Measurements from ENCODE around the gene TSPEAR. TPM values are rescaled to one million over a fixed set of nuclear protein-coding genes. Genes with fewer than 3 reads are reported as not detected.
A peak's percentile ranks its signal among the peaks of the same experiment; 100 is the strongest.

The TSPEAR gene
- total and polyA plus RNA-seq, 8 donors: 0.05 to 0.29 (median 0.12) TPM; not detected in 4

- Histone ChIP-seq H3K27ac (no peak overlapping the region), H3K4me3 (no peak overlapping the region), H3K9me3 (peaks cover 0 to 10% (median 8%) of the 10 kb centered on the region in 4 donors), H3K27me3 (peaks cover 0 to 22% (median 12%) of the 10 kb centered on the region in 3 donors), H3K4me1 (peaks cover 6 to 35% (median 24%) of the 10 kb centered on the region in 4 donors), H3K36me3 (peaks cover 0 to 9% (median 3%) of the 10 kb centered on the region in 4 donors)
- 92 to 94% (median 92%) methylated on average over 3 of the region's 3 CpGs for WGBS, 5 donors
- TF ChIP-seq POLR2A (IDR thresholded peaks at IDR 0.05) (no peak), CTCF (IDR thresholded peaks at IDR 0.05) (no peak), EP300 (IDR thresholded peaks at IDR 0.05) (no peak), POLR2AphosphoS5 (IDR thresholded peaks at IDR 0.05) (no peak)
- no peak for DNase-seq
- intact Hi-C loops (cut with DNase I; ENCODE audit: low total_unique reads): no loop called here
Observed at GRCh38 chr21:44453120-44453519, 258.3 kb downstream of the TSPEAR start.

GRCh38 chr21:44450999-44451398 lies 260.4 kb downstream of the TSPEAR start:
- H3K4me1 ChIP-seq: peaks cover 1 to 19% (median 8%) of the 10 kb centered on the region in 4 donors
- TF ChIP-seq CTCF (IDR thresholded peaks at IDR 0.05) (no peak), POLR2A (IDR thresholded peaks at IDR 0.05) (no peak), EP300 (IDR thresholded peaks at IDR 0.05) (no peak), POLR2AphosphoS5 (IDR thresholded peaks at IDR 0.05) (no peak)
- H3K27ac ChIP-seq: no peak overlapping the region
- 73 to 87% (median 83%) methylated on average over 14 of the region's 14 CpGs for WGBS, 5 donors
- intact Hi-C loops (cut with DNase I; ENCODE audit: low total_unique reads): no loop called here
- DNase-seq: no peak
- H3K27me3 ChIP-seq: peaks cover 0 to 22% (median 12%) of the 10 kb centered on the region in 3 donors
- H3K9me3 ChIP-seq: peaks cover 0 to 10% (median 8%) of the 10 kb centered on the region in 4 donors
- no peaks in the 10 kb centered on the region for H3K36me3 ChIP-seq
- H3K4me3 ChIP-seq: no peak overlapping the region

GRCh38 chr21:44450402-44450801 lies 261.0 kb downstream of the TSPEAR start:
- Histone ChIP-seq H3K9me3 (peaks cover 0 to 10% (median 8%) of the 10 kb centered on the region in 4 donors), H3K27ac (no peak overlapping the region), H3K36me3 (no peaks in the 10 kb centered on the region), H3K4me3 (no peak overlapping the region), H3K27me3 (peaks cover 0 to 22% (median 12%) of the 10 kb centered on the region in 3 donors), H3K4me1 (peaks cover 0 to 14% (median 3%) of the 10 kb centered on the region in 4 donors)
- TF ChIP-seq POLR2A (IDR thresholded peaks at IDR 0.05) (no peak), CTCF (IDR thresholded peaks at IDR 0.05) (no peak), POLR2AphosphoS5 (IDR thresholded peaks at IDR 0.05) (no peak), EP300 (IDR thresholded peaks at IDR 0.05) (no peak)
- no peak for DNase-seq
- intact Hi-C loops (cut with DNase I; ENCODE audit: low total_unique reads): no loop called here
- 72 to 81% (median 78%) methylated on average over 4 to 14 of the region's 14 CpGs for WGBS, 5 donors

GRCh38 chr21:44449473-44450363 lies 261.7 kb downstream of the TSPEAR start:
- WGBS, 5 donors: 50 to 65% (median 58%) methylated on average over 21 to 28 of the region's 28 CpGs
- TF ChIP-seq POLR2AphosphoS5 (IDR thresholded peaks at IDR 0.05) (no peak), EP300 (IDR thresholded peaks at IDR 0.05) (no peak), CTCF (IDR thresholded peaks at IDR 0.05) (no peak), POLR2A (IDR thresholded peaks at IDR 0.05) (no peak)
- Histone ChIP-seq H3K27me3 (peaks cover 0 to 22% (median 12%) of the 10 kb centered on the region in 3 donors), H3K36me3 (no peaks in the 10 kb centered on the region), H3K27ac (peak overlapping the region in 1 of 5 donors; percentile 13), H3K4me1 (peaks cover 0 to 8% (median under 1%) of the 10 kb centered on the region in 4 donors), H3K4me3 (no peak overlapping the region), H3K9me3 (peaks cover 0 to 10% (median 8%) of the 10 kb centered on the region in 4 donors)
- intact Hi-C loops (cut with DNase I; ENCODE audit: low total_unique reads): no loop called here
- no peak for DNase-seq
